Measurements from ENCODE around the gene NMBR.

DNA sequence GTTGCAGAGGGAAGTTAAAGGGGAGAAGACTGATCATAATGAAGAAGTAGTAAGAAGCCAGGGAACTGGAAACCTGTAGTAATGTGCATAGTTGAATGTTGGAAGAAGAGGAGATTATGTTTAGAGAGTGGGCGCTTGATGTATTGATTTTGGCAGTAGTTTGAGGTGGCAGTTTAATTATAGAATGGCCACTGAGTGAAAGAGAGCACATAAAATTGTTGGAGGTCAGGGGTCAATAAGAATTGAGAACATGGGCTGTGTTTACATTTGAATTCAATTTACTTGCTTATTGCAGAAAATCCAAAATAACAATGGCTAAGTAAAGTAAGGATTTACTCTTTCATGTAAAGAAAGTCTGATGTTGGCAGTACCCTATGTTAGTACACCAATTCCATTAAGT, 15.9 kb upstream of the NMBR start:
- TF ChIP-seq, protein P1, sequence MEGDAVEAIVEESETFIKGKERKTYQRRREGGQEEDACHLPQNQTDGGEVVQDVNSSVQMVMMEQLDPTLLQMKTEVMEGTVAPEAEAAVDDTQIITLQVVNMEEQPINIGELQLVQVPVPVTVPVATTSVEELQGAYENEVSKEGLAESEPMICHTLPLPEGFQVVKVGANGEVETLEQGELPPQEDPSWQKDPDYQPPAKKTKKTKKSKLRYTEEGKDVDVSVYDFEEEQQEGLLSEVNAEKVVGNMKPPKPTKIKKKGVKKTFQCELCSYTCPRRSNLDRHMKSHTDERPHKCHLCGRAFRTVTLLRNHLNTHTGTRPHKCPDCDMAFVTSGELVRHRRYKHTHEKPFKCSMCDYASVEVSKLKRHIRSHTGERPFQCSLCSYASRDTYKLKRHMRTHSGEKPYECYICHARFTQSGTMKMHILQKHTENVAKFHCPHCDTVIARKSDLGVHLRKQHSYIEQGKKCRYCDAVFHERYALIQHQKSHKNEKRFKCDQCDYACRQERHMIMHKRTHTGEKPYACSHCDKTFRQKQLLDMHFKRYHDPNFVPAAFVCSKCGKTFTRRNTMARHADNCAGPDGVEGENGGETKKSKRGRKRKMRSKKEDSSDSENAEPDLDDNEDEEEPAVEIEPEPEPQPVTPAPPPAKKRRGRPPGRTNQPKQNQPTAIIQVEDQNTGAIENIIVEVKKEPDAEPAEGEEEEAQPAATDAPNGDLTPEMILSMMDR (IDR thresholded peaks at IDR 0.05) = no peak
- TF ChIP-seq EP300 (IDR thresholded peaks at IDR 0.05) = no peak

Measured in esophagus muscularis mucosa (tissue), 3 donors.